ENCODE data around the gene TAS2R60. TPM values are rescaled to one million over a fixed set of nuclear protein-coding genes. Genes with fewer than 3 reads are reported as not detected.

TAS2R60 gene
- total and polyA plus RNA-seq, 2 donors (not counting 3 experiments of a cell fraction or from before 2014, with no cell fraction given), result not detected

GRCh38 chr7:143479055-143479766 lies 36.0 kb downstream of the TAS2R60 start:
- ChIA-PET CTCF (interaction anchor here (1.1 to 2.1 kb wide), 3 partner anchors 11 to 52 kb away, joined by 3 to 9 read pairs (median 4); no protein-coding TSS in a partner anchor), POLR2A (no interaction called here)
- Histone ChIP-seq H3K4me1 (ENCODE audit: control insufficient read depth, extremely low read depth, insufficient read depth, low read length) (no peaks in the 10 kb centered on the region), H3K79me2 (ENCODE audit: control insufficient read depth, insufficient read depth, low read length) (no peaks in the 10 kb centered on the region), H3K27ac (ENCODE audit: insufficient read depth, low read depth, low read length) (no peak overlapping the region), H3K9me1 (replicated peaks; ENCODE audit: control insufficient read depth, extremely low read depth, insufficient read depth, low read length) (no peaks in the 10 kb centered on the region), H3K4me3 (replicated peaks in 1 of 3; ENCODE audit: insufficient read depth in 1 of 3, low read depth in 1 of 3, low read length in 3 of 3) (no peak overlapping the region), H3K9ac (replicated peaks; ENCODE audit: extremely low read depth, insufficient read depth, low read length) (no peak overlapping the region), H2AFZ (ENCODE audit: low read depth, low read length) (no peak overlapping the region), H3K4me2 (ENCODE audit: insufficient read depth, low read length) (no peak overlapping the region), H3K36me3 (ENCODE audit: control insufficient read depth in 2 of 2, extremely low read depth in 1 of 2, insufficient read depth in 2 of 2, low read length in 2 of 2) (no peaks in the 10 kb centered on the region), H3K9me3 (replicated peaks; ENCODE audit: control insufficient read depth, insufficient read depth, low read length) (no peaks in the 10 kb centered on the region), H3K27me3 (ENCODE audit: control insufficient read depth in 2 of 2, insufficient read depth in 2 of 2, low read length in 2 of 2) (no peaks in the 10 kb centered on the region), H4K20me1 (replicated peaks; ENCODE audit: control insufficient read depth, extremely low read depth, insufficient read depth, low read length) (no peaks in the 10 kb centered on the region)
- FAIRE-seq (no peak), DNase-seq (ENCODE audit: low read depth, low spot score) (no peak)
- intact Hi-C loops (cut with micrococcal nuclease), result no loop called here
- TF ChIP-seq POLR2AphosphoS5 (IDR thresholded peaks at IDR 0.05; ENCODE audit: insufficient read depth, low read depth, low read length) (no peak), GATA2 (IDR thresholded peaks at IDR 0.05; ENCODE audit: insufficient read depth, insufficient read length, low read depth, low read length) (no peak), FOS (IDR thresholded peaks at IDR 0.05; ENCODE audit: borderline replicate concordance, insufficient read depth, low read length) (no peak), POLR2A (IDR thresholded peaks at IDR 0.05; ENCODE audit: low read depth, low read length) (no peak), MAX (IDR thresholded peaks at IDR 0.05; ENCODE audit: insufficient read depth, insufficient read length) (no peak), MYC (IDR thresholded peaks at IDR 0.05; ENCODE audit: low read depth, low read length) (no peak), EZH2 (IDR thresholded peaks at IDR 0.05; ENCODE audit: borderline replicate concordance, low read depth, low read length, severe bottlenecking) (no peak), JUN (IDR thresholded peaks at IDR 0.05; ENCODE audit: borderline replicate concordance, insufficient read depth, insufficient read length, low read depth) (no peak)
- no TSS peak for BruUV-seq (replicated peaks)
- dilution Hi-C loops (cut with MboI; ENCODE audit: extremely low pct_ligation_motif_present, low sequenced_read_pairs), result no loop called here
